ENCODE measurements around the gene NDUFV2. TPM values are rescaled to one million over a fixed set of nuclear protein-coding genes. Genes with fewer than 3 reads are reported as not detected.

NDUFV2 gene
- total and polyA plus RNA-seq, 2 of the 8 experiments (the other 6 are each of a cell fraction or from before 2014, with no cell fraction given) = 90.8 to 191 TPM

DNA sequence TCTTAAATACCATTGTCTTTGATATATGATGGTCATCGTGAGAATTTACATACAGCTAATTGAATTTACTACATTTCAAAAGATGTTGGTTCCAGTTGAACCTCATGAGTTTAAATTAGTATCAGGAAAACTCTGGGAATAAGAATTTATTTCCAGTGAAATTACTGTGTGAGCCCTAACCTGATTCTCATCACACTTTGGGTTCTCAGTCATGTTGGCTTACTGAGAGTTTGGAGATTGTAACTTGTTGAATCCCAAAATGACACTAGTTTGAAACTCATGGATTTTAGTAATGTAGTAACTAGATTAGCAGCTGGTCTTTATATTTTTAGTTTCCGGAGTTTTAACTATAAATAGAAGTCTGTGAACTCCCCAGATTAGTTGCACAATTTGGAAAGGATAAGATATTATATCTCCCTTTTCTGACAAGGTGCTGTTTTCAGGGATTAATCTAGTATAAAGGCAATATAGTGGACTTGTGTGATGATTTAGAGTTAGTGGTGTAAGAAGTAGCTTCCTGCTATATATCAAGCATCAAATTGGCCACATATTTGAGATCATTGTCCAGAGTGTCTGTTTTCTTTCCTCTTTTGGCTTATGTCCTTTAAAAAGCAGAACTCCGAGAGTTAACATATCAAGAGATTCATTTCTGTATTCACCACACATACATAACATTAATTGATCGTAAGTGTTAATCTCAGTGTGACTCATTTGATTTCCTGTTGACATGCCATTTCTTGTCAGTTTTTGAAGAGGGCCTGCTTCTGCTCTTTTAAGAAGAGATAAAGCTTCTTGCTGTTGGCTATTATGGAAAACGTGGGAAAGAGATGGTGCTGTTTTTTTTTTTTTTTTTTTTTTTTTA, 15.7 kb downstream of the NDUFV2 start (continued):
- TF ChIP-seq GABPA (IDR thresholded peaks at IDR 0.05; ENCODE audit: borderline replicate concordance, insufficient read depth, low read length) (no peak), CREB1 (IDR thresholded peaks at IDR 0.05) (no peak), CBX8 (IDR thresholded peaks at IDR 0.05; ENCODE audit: borderline replicate concordance, low read depth, low read length) (no peak), SAP30 (IDR thresholded peaks at IDR 0.05; ENCODE audit: insufficient read depth, insufficient replicate concordance, low read length) (no peak), HDAC6 (IDR thresholded peaks at IDR 0.05; ENCODE audit: low read depth, low read length) (no peak), JUN (IDR thresholded peaks at IDR 0.05; ENCODE audit: low read depth, low read length) (no peak), POU5F1 (IDR thresholded peaks at IDR 0.05; ENCODE audit: low read depth, low read length) (no peak), KDM1A (IDR thresholded peaks at IDR 0.05; ENCODE audit: borderline replicate concordance, low read length) (no peak)
- TF ChIP-seq, protein P1, sequence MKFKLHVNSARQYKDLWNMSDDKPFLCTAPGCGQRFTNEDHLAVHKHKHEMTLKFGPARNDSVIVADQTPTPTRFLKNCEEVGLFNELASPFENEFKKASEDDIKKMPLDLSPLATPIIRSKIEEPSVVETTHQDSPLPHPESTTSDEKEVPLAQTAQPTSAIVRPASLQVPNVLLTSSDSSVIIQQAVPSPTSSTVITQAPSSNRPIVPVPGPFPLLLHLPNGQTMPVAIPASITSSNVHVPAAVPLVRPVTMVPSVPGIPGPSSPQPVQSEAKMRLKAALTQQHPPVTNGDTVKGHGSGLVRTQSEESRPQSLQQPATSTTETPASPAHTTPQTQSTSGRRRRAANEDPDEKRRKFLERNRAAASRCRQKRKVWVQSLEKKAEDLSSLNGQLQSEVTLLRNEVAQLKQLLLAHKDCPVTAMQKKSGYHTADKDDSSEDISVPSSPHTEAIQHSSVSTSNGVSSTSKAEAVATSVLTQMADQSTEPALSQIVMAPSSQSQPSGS (IDR thresholded peaks at IDR 0.05; ENCODE audit: low read length) = no peak
